HG02759 (cell line): ENCODE measurements around the gene DHRS12.

Experiments used
- ATAC-seq: cut with Tn5 transposase; IDR thresholded peaks from one replicate; pipeline ENCODE4 v1.9.1; 2021; ENCODE audit warnings: mild to moderate bottlenecking, moderate library complexity; ENCODE audit not compliant: unreplicated experiment

DHRS12 gene

GRCh38 chr13:51811920-51812451 lies 8.0 kb upstream of the DHRS12 start:
- ATAC-seq: no peak

- no peak for ATAC-seq
Observed at GRCh38 chr13:51811046-51811445, 7.1 kb upstream of the DHRS12 start.

- no peak for ATAC-seq
Observed at GRCh38 chr13:51808811-51809210, 4.8 kb upstream of the DHRS12 start.

GRCh38 chr13:51807041-51807440 lies 3.1 kb upstream of the DHRS12 start:
- no peak for ATAC-seq

- no peak for ATAC-seq
Observed at GRCh38 chr13:51806566-51806965, 2.6 kb upstream of the DHRS12 start.

DNA sequence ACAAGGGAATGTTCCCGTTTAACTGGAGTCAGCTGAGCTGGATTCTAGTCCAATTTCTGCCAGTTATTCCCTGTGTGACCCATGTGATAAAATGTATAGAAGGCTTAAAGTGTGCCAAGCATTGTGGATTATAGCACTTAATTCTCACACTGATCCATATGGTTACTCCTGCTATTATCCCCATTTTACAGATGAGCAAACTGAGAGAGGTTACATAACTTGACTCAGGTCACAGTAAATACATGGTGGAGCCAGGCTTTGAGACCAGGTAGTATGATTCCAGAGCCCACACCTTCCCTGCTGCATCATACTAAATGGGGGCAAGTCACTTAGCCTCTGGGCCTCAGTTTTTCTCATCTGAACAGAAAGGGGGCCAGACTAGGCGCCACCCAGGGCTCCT lies 2.0 kb upstream of the DHRS12 start:
- ATAC-seq: no peak

- no peak for ATAC-seq
Observed at GRCh38 chr13:51805313-51805712, 1.4 kb upstream of the DHRS12 start.

GRCh38 chr13:51804295-51805172 lies 571 bp upstream of the DHRS12 start:
- no peak for ATAC-seq

- ATAC-seq: no peak
Observed at GRCh38 chr13:51802631-51803418, 1.1 kb downstream of the DHRS12 start.

DNA sequence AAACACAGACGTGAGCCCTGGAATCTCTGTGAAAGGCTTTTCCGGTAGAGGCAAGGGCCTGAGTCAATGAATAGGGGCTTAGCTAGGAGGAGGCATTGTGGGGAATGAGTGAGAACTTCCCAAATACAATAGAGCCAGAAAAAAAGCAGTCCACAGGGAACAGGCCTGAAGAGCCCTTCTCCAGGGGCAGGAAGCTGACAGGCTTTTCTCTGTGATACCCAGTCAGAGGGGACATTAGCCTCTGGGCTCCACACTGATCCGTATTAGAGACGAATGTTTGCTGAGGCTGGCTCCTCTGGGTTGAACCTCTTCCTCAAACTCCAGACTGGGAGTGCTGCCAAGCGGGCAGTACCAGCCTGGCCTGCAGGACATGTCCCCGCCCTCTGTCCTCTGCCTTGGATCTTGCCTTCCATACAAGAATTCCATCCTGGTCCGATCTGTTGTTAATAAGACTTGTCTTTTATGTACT lies 2.3 kb downstream of the DHRS12 start:
- no peak for ATAC-seq

GRCh38 chr13:51800486-51800885 lies 3.5 kb downstream of the DHRS12 start:
- no peak for ATAC-seq

GRCh38 chr13:51799261-51799660 lies 4.7 kb downstream of the DHRS12 start:
- no peak for ATAC-seq

GRCh38 chr13:51797664-51798488 lies 6.1 kb downstream of the DHRS12 start:
- no peak for ATAC-seq

GRCh38 chr13:51796546-51796945 lies 7.4 kb downstream of the DHRS12 start:
- no peak for ATAC-seq

DNA sequence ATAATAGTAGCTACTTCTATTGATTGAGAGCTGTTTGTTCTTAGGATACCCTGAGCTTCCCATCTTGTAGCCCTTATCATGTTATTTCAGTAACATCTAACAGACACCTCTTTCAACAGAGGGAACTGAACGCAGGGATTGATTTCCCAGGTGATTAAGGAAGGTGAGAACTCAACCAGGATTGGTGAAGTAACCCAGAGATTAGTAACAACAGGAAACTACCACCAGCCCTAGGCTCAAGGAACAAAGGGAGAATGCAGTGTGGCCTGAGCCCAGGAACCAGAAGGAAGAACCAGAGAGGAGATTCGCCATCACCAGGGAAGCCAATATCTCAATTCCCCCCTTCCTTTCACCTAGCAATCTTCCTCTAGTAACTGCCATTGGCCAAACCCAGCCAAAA lies 8.5 kb downstream of the DHRS12 start:
- ATAC-seq: no peak

DNA sequence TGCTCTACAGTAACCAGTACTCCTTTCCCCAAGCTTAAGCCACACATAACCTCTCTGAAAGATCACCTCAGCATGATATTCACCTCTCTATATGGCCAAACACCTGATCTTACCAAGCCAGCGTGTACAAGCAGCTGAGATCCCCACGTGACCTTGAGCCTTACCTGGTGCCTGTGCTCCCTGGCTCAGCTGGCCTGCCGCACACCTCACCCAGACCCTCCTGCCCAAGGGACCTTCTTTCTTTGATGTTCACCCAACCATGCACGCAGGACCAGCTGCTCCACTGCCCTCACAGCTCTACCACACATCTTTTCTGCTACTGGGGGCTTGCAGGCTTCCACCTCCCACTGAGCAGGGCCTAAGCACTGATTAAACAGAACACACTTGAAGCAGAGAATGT lies 9.0 kb downstream of the DHRS12 start:
- no peak for ATAC-seq

DNA sequence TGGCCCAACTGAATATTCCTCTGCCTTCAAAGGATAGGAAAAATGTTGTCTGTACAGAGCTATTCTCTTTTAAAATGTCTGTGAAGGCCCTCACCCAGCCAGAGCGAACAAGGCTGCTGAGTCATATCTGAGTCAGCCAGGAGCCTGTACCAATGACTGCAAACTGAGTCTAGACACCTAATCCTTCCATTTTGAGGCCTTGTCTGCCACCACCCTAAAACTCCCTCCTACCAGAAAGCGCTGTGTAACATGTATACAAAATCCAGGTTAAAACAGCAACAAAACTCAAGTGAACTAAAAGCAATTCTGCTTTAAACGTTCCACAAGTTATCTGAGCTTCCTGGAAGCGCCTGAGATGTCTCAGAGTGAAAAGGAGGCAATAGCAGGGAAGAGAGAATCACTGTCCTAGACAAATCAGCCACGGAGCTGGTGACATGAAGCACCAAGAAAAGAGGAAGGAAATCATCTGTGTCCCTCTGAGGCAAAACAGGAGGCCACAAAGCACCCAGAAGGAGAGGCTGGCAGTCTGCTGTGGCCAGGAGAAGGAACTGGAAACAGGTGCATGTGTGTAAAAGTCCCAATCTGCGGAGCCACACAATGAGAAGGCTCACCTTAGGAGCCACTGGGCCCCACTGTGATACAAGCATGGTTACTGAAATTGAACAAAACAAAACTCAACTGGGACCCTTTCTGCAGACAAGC lies 10.2 kb downstream of the DHRS12 start:
- peak; percentile 68 for ATAC-seq

GRCh38 chr13:51786425-51787265 lies 17.3 kb downstream of the DHRS12 start:
- no peak for ATAC-seq

GRCh38 chr13:51785712-51786424 lies 18.1 kb downstream of the DHRS12 start:
- ATAC-seq: no peak
